Measurements from ENCODE around the gene STARD10. TPM values are rescaled to one million over a fixed set of nuclear protein-coding genes. Genes with fewer than 3 reads are reported as not detected.

Gene STARD10
- 10 to 100 TPM in 6 of 8 experiments, 1 to 10 TPM in 2; 7.8 to 26.9 (median 15.7) TPM for total RNA-seq

- H3K27ac ChIP-seq = peak within 1 kb of the TSS; percentile 95 to 97
- WGBS, 10 experiments = 0 to 86% (median 4%) methylated on average over 1 to 16 of the region's 55 CpGs; no CpG with 5 or more reads in 2 of the 10 experiments
- in situ Hi-C loops (cut with MboI; ENCODE audit: low pct_unique_long_range_greater_than_20kb in 2 of 9, low sequenced_read_pairs in 9 of 9, unreplicated experiment in 9 of 9) = loop anchor here in 1 of 9 experiments (10.0 kb wide), 1 partner anchor 69 kb away; no protein-coding TSS in a partner anchor
- ATAC-seq (replicated peaks in 6 of 8) = peak; percentile 92 to 96 (median 93)
- peaks cover 17% of the 10 kb centered on the region in 2 donors for H3K4me1 ChIP-seq (replicated peaks in 1 of 2)
- H3K4me3 ChIP-seq = peak within 1 kb of the TSS; percentile 58 to 82 (median 71)
These were observed at the start of gene STARD10 for GRCh38 chr11:72793425-72794367. Gene STARD10, minus strand, starts transcription at chr11:72794047. Its CDS starts 12,866 bp downstream, at chr11:72781181.

- no peak for ATAC-seq (replicated peaks in 6 of 8)
- WGBS, 10 experiments = 47 to 96% (median 89%) methylated on average over 2 to 11 of the region's 14 CpGs
- Histone ChIP-seq H3K4me1 (replicated peaks in 1 of 2) (no peaks in the 10 kb centered on the region), H3K27ac (no peak overlapping the region), H3K4me3 (no peak overlapping the region)
- in situ Hi-C loops (cut with MboI; ENCODE audit: low pct_unique_long_range_greater_than_20kb in 2 of 9, low sequenced_read_pairs in 9 of 9, unreplicated experiment in 9 of 9) = loop anchor here in 3 of 9 experiments (25.0 kb wide), 2 partner anchors 345 to 395 kb away; no protein-coding TSS in a partner anchor
These were observed 48.9 kb upstream of the STARD10 start for GRCh38 chr11:72842653-72843330.

GRCh38 chr11:72842126-72842525 is 48.3 kb upstream of the STARD10 start:
- no peak overlapping the region for H3K27ac ChIP-seq
- ATAC-seq (replicated peaks in 6 of 8) = no peak
- in situ Hi-C loops (cut with MboI; ENCODE audit: low pct_unique_long_range_greater_than_20kb in 2 of 9, low sequenced_read_pairs in 9 of 9, unreplicated experiment in 9 of 9) = loop anchor here in 3 of 9 experiments (25.0 kb wide), 2 partner anchors 345 to 395 kb away; no protein-coding TSS in a partner anchor
- WGBS, 10 experiments = 69 to 100% (median 88%) methylated on average over 1 to 4 of the region's 5 CpGs; no CpG with 5 or more reads in 2 of the 10 experiments
- H3K4me1 ChIP-seq (replicated peaks in 1 of 2) = no peaks in the 10 kb centered on the region
- H3K4me3 ChIP-seq = no peak overlapping the region

- WGBS, 10 experiments = 40 to 100% (median 75%) methylated on average over 1 to 7 of the region's 7 CpGs; no CpG with 5 or more reads in 6 of the 10 experiments
- ATAC-seq (replicated peaks in 6 of 8) = no peak
- no peak overlapping the region for H3K27ac ChIP-seq
- in situ Hi-C loops (cut with MboI; ENCODE audit: low pct_unique_long_range_greater_than_20kb in 2 of 9, low sequenced_read_pairs in 9 of 9, unreplicated experiment in 9 of 9) = loop anchor here in 3 of 9 experiments (25.0 kb wide), 2 partner anchors 346 to 396 kb away; no protein-coding TSS in a partner anchor
- H3K4me3 ChIP-seq = no peak overlapping the region
- peaks cover 0 to 3% of the 10 kb centered on the region in 2 donors for H3K4me1 ChIP-seq (replicated peaks in 1 of 2)
These were observed 47.5 kb upstream of the STARD10 start for GRCh38 chr11:72841397-72841796.

- peak in 1 of 8 experiments; percentile 21 for ATAC-seq (replicated peaks in 6 of 8)
- no peak overlapping the region for H3K27ac ChIP-seq
- in situ Hi-C loops (cut with MboI; ENCODE audit: low pct_unique_long_range_greater_than_20kb in 2 of 9, low sequenced_read_pairs in 9 of 9, unreplicated experiment in 9 of 9) = loop anchor here in 3 of 9 experiments (25.0 kb wide), 2 partner anchors 347 to 397 kb away; no protein-coding TSS in a partner anchor
- no peak overlapping the region for H3K4me3 ChIP-seq
- peaks cover 0 to 8% of the 10 kb centered on the region in 2 donors for H3K4me1 ChIP-seq (replicated peaks in 1 of 2)
- 66 to 100% (median 89%) methylated on average over 1 to 4 of the region's 4 CpGs; no CpG with 5 or more reads in 3 of the 10 experiments for WGBS, 10 experiments
These were observed 46.9 kb upstream of the STARD10 start for GRCh38 chr11:72840780-72841179.

- in situ Hi-C loops (cut with MboI; ENCODE audit: low pct_unique_long_range_greater_than_20kb in 2 of 9, low sequenced_read_pairs in 9 of 9, unreplicated experiment in 9 of 9) = loop anchor here in 6 of 9 experiments (10.0 to 25.0 kb wide), 3 partner anchors 336 to 399 kb away; no protein-coding TSS in a partner anchor
- WGBS, 10 experiments = 50 to 100% (median 80%) methylated on average over 1 to 4 of the region's 4 CpGs; no CpG with 5 or more reads in 2 of the 10 experiments
- Histone ChIP-seq H3K27ac (no peak overlapping the region), H3K4me1 (replicated peaks in 1 of 2) (peaks cover 0 to 8% of the 10 kb centered on the region in 2 donors), H3K4me3 (no peak overlapping the region)
- no peak for ATAC-seq (replicated peaks in 6 of 8)
These were observed 45.0 kb upstream of the STARD10 start for GRCh38 chr11:72838691-72839305.

- H3K27ac ChIP-seq = no peak overlapping the region
- in situ Hi-C loops (cut with MboI; ENCODE audit: low pct_unique_long_range_greater_than_20kb in 2 of 9, low sequenced_read_pairs in 9 of 9, unreplicated experiment in 9 of 9) = loop anchor here in 6 of 9 experiments (10.0 to 25.0 kb wide), 3 partner anchors 339 to 401 kb away; no protein-coding TSS in a partner anchor
These were observed 42.3 kb upstream of the STARD10 start for GRCh38 chr11:72836111-72836510.

GRCh38 chr11:72834905-72835304 is 41.1 kb upstream of the STARD10 start:
- Histone ChIP-seq H3K27ac (no peak overlapping the region), H3K4me3 (no peak overlapping the region), H3K4me1 (replicated peaks in 1 of 2) (peaks cover 2 to 11% of the 10 kb centered on the region in 2 donors)
- in situ Hi-C loops (cut with MboI; ENCODE audit: low pct_unique_long_range_greater_than_20kb in 2 of 9, low sequenced_read_pairs in 9 of 9, unreplicated experiment in 9 of 9) = loop anchor here in 6 of 9 experiments (10.0 to 25.0 kb wide), 3 partner anchors 340 to 402 kb away; no protein-coding TSS in a partner anchor
- WGBS, 10 experiments = 96 to 100% (median 100%) methylated on average over 1 to 5 of the region's 5 CpGs; no CpG with 5 or more reads in 3 of the 10 experiments
- ATAC-seq (replicated peaks in 6 of 8) = no peak

More at GRCh38 chr11:72836111-72836510, 42.3 kb upstream of the STARD10 start:
- no peak overlapping the region for H3K4me3 ChIP-seq
- 0 to 69% (median 50%) methylated on average over 1 to 4 of the region's 4 CpGs; no CpG with 5 or more reads in 2 of the 10 experiments for WGBS, 10 experiments
- peaks cover 2 to 11% of the 10 kb centered on the region in 2 donors for H3K4me1 ChIP-seq (replicated peaks in 1 of 2)
- ATAC-seq (replicated peaks in 6 of 8) = peak in 7 of 8 experiments; percentile 5 to 65 (median 49)

- H3K4me1 ChIP-seq (replicated peaks in 1 of 2) = peaks cover 2 to 11% of the 10 kb centered on the region in 2 donors
- in situ Hi-C loops (cut with MboI; ENCODE audit: low pct_unique_long_range_greater_than_20kb in 2 of 9, low sequenced_read_pairs in 9 of 9, unreplicated experiment in 9 of 9) = loop anchor here in 6 of 9 experiments (10.0 to 25.0 kb wide), 3 partner anchors 341 to 403 kb away; no protein-coding TSS in a partner anchor
- H3K4me3 ChIP-seq = no peak overlapping the region
- ATAC-seq (replicated peaks in 6 of 8) = no peak
- H3K27ac ChIP-seq = no peak overlapping the region
- 11 to 86% (median 52%) methylated on average over 2 to 7 of the region's 8 CpGs for WGBS, 10 experiments
These were observed 40.1 kb upstream of the STARD10 start for GRCh38 chr11:72833811-72834493.

GRCh38 chr11:72833083-72833733 is 39.4 kb upstream of the STARD10 start:
- in situ Hi-C loops (cut with MboI; ENCODE audit: low pct_unique_long_range_greater_than_20kb in 2 of 9, low sequenced_read_pairs in 9 of 9, unreplicated experiment in 9 of 9) = loop anchor here in 6 of 9 experiments (10.0 to 25.0 kb wide), 3 partner anchors 342 to 404 kb away; no protein-coding TSS in a partner anchor
- ATAC-seq (replicated peaks in 6 of 8) = no peak
- Histone ChIP-seq H3K4me3 (no peak overlapping the region), H3K4me1 (replicated peaks in 1 of 2) (peaks cover 2 to 11% of the 10 kb centered on the region in 2 donors), H3K27ac (no peak overlapping the region)
- WGBS, 10 experiments = 94 to 100% (median 100%) methylated on average over 1 to 3 of the region's 5 CpGs; no CpG with 5 or more reads in 6 of the 10 experiments
